ENCODE measurements around the gene MYO7A. TPM values are rescaled to one million over a fixed set of nuclear protein-coding genes. Genes with fewer than 3 reads are reported as not detected.
A peak's percentile ranks its signal among the peaks of the same experiment; 100 is the strongest.

Gene MYO7A
- total RNA-seq, 4 donors from 2014 or later, result 4.8 to 9.1 (median 6.4) TPM

GRCh38 chr11:77172666-77172982 lies 44.6 kb downstream of the MYO7A start:
- no peaks in the 10 kb centered on the region for H3K36me3 ChIP-seq
- no peak overlapping the region for H3K27ac ChIP-seq (replicated peaks in 1 of 4)
- H3K4me1 ChIP-seq, result peaks cover 0 to 11% (median 4%) of the 10 kb centered on the region in 4 donors
- H3K9me3 ChIP-seq, result no peaks in the 10 kb centered on the region
- DNase-seq (ENCODE audit: extremely low spot score), result no peak
- WGBS, result 70% methylated on average over 15 of the region's 16 CpGs
- H3K4me3 ChIP-seq, result no peak overlapping the region
- H3K27me3 ChIP-seq, result no peaks in the 10 kb centered on the region
- TF ChIP-seq POLR2AphosphoS5 (IDR thresholded peaks at IDR 0.05) (no peak), EP300 (IDR thresholded peaks at IDR 0.05) (no peak), POLR2A (IDR thresholded peaks at IDR 0.05; ENCODE audit: low read depth) (no peak)
- TF ChIP-seq, protein P1, sequence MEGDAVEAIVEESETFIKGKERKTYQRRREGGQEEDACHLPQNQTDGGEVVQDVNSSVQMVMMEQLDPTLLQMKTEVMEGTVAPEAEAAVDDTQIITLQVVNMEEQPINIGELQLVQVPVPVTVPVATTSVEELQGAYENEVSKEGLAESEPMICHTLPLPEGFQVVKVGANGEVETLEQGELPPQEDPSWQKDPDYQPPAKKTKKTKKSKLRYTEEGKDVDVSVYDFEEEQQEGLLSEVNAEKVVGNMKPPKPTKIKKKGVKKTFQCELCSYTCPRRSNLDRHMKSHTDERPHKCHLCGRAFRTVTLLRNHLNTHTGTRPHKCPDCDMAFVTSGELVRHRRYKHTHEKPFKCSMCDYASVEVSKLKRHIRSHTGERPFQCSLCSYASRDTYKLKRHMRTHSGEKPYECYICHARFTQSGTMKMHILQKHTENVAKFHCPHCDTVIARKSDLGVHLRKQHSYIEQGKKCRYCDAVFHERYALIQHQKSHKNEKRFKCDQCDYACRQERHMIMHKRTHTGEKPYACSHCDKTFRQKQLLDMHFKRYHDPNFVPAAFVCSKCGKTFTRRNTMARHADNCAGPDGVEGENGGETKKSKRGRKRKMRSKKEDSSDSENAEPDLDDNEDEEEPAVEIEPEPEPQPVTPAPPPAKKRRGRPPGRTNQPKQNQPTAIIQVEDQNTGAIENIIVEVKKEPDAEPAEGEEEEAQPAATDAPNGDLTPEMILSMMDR (IDR thresholded peaks at IDR 0.05), result no peak
- intact Hi-C loops (cut with DNase I), result no loop called here

DNA sequence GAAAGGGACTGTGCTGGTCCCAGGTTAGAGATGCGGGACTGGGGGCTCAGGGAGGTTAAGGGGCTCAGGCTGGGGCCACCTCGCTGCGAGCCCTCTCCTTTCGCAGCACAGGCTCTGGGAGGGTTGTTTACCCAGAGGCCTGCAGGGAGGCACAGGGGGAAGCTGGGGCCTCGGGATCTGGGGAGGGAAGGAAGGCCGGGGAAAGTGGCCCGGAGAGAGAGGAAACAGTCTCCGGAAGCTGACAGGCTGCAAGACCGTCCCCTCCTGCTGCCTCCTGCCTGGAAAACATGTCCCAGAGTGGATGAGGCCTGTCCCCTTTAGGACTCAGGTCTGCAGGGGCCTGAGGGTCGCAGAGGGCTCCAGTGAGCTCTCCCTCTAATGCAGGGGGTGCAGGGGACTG lies 45.4 kb downstream of the MYO7A start:
- intact Hi-C loops (cut with DNase I), result no loop called here
- H3K4me1 ChIP-seq, result peaks cover 0 to 11% (median 4%) of the 10 kb centered on the region in 4 donors
- no peaks in the 10 kb centered on the region for H3K36me3 ChIP-seq
- H3K4me3 ChIP-seq, result no peak overlapping the region
- H3K9me3 ChIP-seq, result no peaks in the 10 kb centered on the region
- no peaks in the 10 kb centered on the region for H3K27me3 ChIP-seq
- H3K27ac ChIP-seq (replicated peaks in 1 of 4), result no peak overlapping the region
- no peak for DNase-seq (ENCODE audit: extremely low spot score)
- no CpG with 5 or more reads among the region's 10 CpGs for WGBS
- TF ChIP-seq EP300 (IDR thresholded peaks at IDR 0.05), result no peak
- TF ChIP-seq, protein P1 (IDR thresholded peaks at IDR 0.05), result no peak
- no peak for TF ChIP-seq POLR2A (IDR thresholded peaks at IDR 0.05; ENCODE audit: low read depth)

GRCh38 chr11:77174559-77174958 lies 46.5 kb downstream of the MYO7A start:
- no peaks in the 10 kb centered on the region for H3K27me3 ChIP-seq
- intact Hi-C loops (cut with DNase I), result no loop called here
- 73% methylated on average over 6 of the region's 16 CpGs for WGBS
- no peak for DNase-seq (ENCODE audit: extremely low spot score)
- H3K9me3 ChIP-seq, result no peaks in the 10 kb centered on the region
- TF ChIP-seq, protein P1 (IDR thresholded peaks at IDR 0.05), result no peak
- no peak for TF ChIP-seq EP300 (IDR thresholded peaks at IDR 0.05)
- TF ChIP-seq POLR2A (IDR thresholded peaks at IDR 0.05; ENCODE audit: low read depth), result no peak
- no peak for TF ChIP-seq POLR2AphosphoS5 (IDR thresholded peaks at IDR 0.05)
- no peak overlapping the region for H3K4me3 ChIP-seq
- no peak overlapping the region for H3K27ac ChIP-seq (replicated peaks in 1 of 4)
- no peaks in the 10 kb centered on the region for H3K36me3 ChIP-seq
- peaks cover 0 to 11% (median 4%) of the 10 kb centered on the region in 4 donors for H3K4me1 ChIP-seq

DNA sequence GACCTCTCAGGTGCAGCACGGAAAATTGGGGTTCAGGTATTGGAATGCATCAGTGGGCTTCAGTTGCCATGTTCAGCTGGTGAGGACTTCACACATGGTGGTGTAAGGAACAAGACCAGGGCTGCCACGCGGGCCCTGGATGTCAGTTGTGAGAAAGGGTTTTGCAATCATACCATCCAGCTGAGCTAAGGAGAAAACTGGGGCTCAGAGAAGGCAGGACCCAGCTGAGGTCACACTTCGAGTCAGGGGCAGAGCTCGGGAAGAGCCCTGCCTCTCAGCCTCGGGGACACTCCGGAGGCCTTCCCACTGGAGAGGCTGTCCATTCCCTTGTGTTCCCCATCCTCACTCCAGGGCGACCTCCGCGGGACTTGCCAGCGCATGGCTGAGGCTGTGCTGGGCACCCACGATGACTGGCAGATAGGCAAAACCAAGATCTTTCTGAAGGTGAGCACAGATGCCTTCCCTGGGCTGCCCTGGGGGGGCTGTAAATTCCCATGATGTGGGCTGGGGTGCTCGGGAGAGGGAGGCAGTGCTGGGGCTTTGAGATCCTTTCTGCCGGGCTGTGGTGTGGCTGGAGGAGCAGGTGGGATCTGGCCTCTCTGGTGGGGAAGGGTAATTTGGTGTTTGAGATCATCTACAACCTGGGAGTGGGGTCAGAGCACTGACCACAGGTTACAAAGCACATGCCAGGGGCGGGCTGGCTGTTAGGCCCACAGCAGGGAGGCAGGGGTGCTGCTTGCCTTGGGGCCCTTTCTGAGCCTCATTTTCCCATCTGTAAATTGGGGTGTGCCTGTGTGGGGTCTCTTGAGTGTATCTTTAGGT lies 47.2 kb downstream of the MYO7A start:
- intact Hi-C loops (cut with DNase I), result no loop called here
- Histone ChIP-seq H3K9me3 (no peaks in the 10 kb centered on the region), H3K4me1 (peaks cover 0 to 11% (median 4%) of the 10 kb centered on the region in 4 donors), H3K27me3 (no peaks in the 10 kb centered on the region), H3K27ac (replicated peaks in 1 of 4) (peak overlapping the region in 2 of 4 donors; percentile 22 to 28), H3K4me3 (peak overlapping the region in 3 of 4 donors; percentile 22 to 29 (median 25)), H3K36me3 (no peaks in the 10 kb centered on the region)
- WGBS, result 73% methylated on average over 9 of the region's 15 CpGs
- TF ChIP-seq, protein P1 (IDR thresholded peaks at IDR 0.05), result no peak
- TF ChIP-seq EP300 (IDR thresholded peaks at IDR 0.05) (no peak), POLR2AphosphoS5 (IDR thresholded peaks at IDR 0.05) (peak in 1 of 2 donors; percentile 32)
- no peak for DNase-seq (ENCODE audit: extremely low spot score)
